SJSA1 (cell line): ENCODE measurements around the gene NRG2. TPM values are rescaled to one million over a fixed set of nuclear protein-coding genes. Genes with fewer than 3 reads are reported as not detected.

Experiments used
- DNase-seq, 2 experiments: peaks; one replicate each; pipeline ENCODE4 v3.0.0-alpha.2; 2015 to 2020; ENCODE audit warnings: low spot score in 2 of 2, low read depth in 1 of 2
- H3K27ac ChIP-seq: fragments of 250-450 bp; sonication (Bioruptor Pico); 2 replicates; pipeline ENCODE4 v1.5.1; 2020; ENCODE audit warnings: mild to moderate bottlenecking, moderate library complexity
- H3K27me3 ChIP-seq: fragments of 250-450 bp; sonication (Bioruptor Pico); replicated peaks from 2 replicates; pipeline ENCODE4 v1.5.1; 2020; ENCODE audit warnings: mild to moderate bottlenecking, moderate library complexity
- H3K36me3 ChIP-seq: fragments of 250-450 bp; sonication (Bioruptor Pico); 2 replicates; pipeline ENCODE4 v1.5.1; 2020; ENCODE audit warnings: mild to moderate bottlenecking
- H3K4me1 ChIP-seq: fragments of 250-450 bp; sonication (Bioruptor Pico); replicated peaks from 2 replicates; pipeline ENCODE4 v1.6.1; 2021; ENCODE audit warnings: mild to moderate bottlenecking
- H3K4me3 ChIP-seq: fragments of 250-450 bp; sonication (Bioruptor Pico); 2 replicates; pipeline ENCODE4 v1.5.1; 2020; ENCODE audit warnings: mild to moderate bottlenecking
- H3K9me3 ChIP-seq: fragments of 250-450 bp; sonication (Bioruptor Pico); replicated peaks from 2 replicates; pipeline ENCODE4 v1.5.1; 2020; ENCODE audit warnings: mild to moderate bottlenecking
- total RNA-seq: library from RNA; depleted of rRNA; stranded (reverse); fragments of >200 nt; shearing (Covaris generic); gene quantifications from 2 replicates; pipeline ENCODE4 v1.2.3, GENCODE V29; 2014; rRNA removed

NRG2 gene
- total RNA-seq, 1 experiment from 2014 or later = not detected

- DNase-seq = no peak
- Histone ChIP-seq H3K27ac (no peak overlapping the region), H3K4me3 (no peak overlapping the region), H3K27me3 (peaks cover 19% of the 10 kb centered on the region), H3K9me3 (no peaks in the 10 kb centered on the region), H3K36me3 (no peaks in the 10 kb centered on the region), H3K4me1 (no peaks in the 10 kb centered on the region)
These were observed 237.6 kb downstream of the NRG2 start for GRCh38 chr5:139805545-139805944.

- H3K4me1 ChIP-seq = no peaks in the 10 kb centered on the region
- no peak overlapping the region for H3K4me3 ChIP-seq
- H3K27ac ChIP-seq = no peak overlapping the region
- peaks cover 25% of the 10 kb centered on the region for H3K27me3 ChIP-seq
- no peak for DNase-seq
- no peaks in the 10 kb centered on the region for H3K9me3 ChIP-seq
- H3K36me3 ChIP-seq = no peaks in the 10 kb centered on the region
These were observed 238.2 kb downstream of the NRG2 start for GRCh38 chr5:139804800-139805397.

- DNase-seq = no peak
- H3K9me3 ChIP-seq = no peaks in the 10 kb centered on the region
- no peak overlapping the region for H3K4me3 ChIP-seq
- no peaks in the 10 kb centered on the region for H3K4me1 ChIP-seq
- H3K27ac ChIP-seq = no peak overlapping the region
- H3K27me3 ChIP-seq = peaks cover 33% of the 10 kb centered on the region
- H3K36me3 ChIP-seq = no peaks in the 10 kb centered on the region
These were observed 239.1 kb downstream of the NRG2 start for GRCh38 chr5:139803978-139804377.

GRCh38 chr5:139799359-139799758 is 243.7 kb downstream of the NRG2 start:
- no peaks in the 10 kb centered on the region for H3K9me3 ChIP-seq
- DNase-seq = no peak
- peaks cover 7% of the 10 kb centered on the region; the same call in 1 of the 2 replicates for H3K4me1 ChIP-seq
- peaks cover 79% of the 10 kb centered on the region for H3K27me3 ChIP-seq
- H3K4me3 ChIP-seq = no peak overlapping the region
- no peaks in the 10 kb centered on the region for H3K36me3 ChIP-seq
- H3K27ac ChIP-seq = no peak overlapping the region

GRCh38 chr5:139798883-139799282 is 244.2 kb downstream of the NRG2 start:
- DNase-seq = no peak
- Histone ChIP-seq H3K27me3 (peaks cover 81% of the 10 kb centered on the region), H3K4me3 (no peak overlapping the region), H3K9me3 (no peaks in the 10 kb centered on the region), H3K36me3 (no peaks in the 10 kb centered on the region), H3K27ac (no peak overlapping the region), H3K4me1 (peaks cover 7% of the 10 kb centered on the region; the same call in 1 of the 2 replicates)

- no peak for DNase-seq
- Histone ChIP-seq H3K27me3 (peaks cover 86% of the 10 kb centered on the region), H3K36me3 (no peaks in the 10 kb centered on the region)
These were observed 245.1 kb downstream of the NRG2 start for GRCh38 chr5:139797856-139798510.

GRCh38 chr5:139797335-139797734 is 245.8 kb downstream of the NRG2 start:
- Histone ChIP-seq H3K36me3 (no peaks in the 10 kb centered on the region), H3K27me3 (peaks cover 92% of the 10 kb centered on the region), H3K9me3 (no peaks in the 10 kb centered on the region), H3K4me3 (no peak overlapping the region), H3K27ac (no peak overlapping the region), H3K4me1 (peaks cover 7% of the 10 kb centered on the region; the same call in 1 of the 2 replicates)
- no peak for DNase-seq

More at GRCh38 chr5:139797856-139798510, 245.1 kb downstream of the NRG2 start:
- H3K4me3 ChIP-seq = no peak overlapping the region
- no peaks in the 10 kb centered on the region for H3K9me3 ChIP-seq
- no peak overlapping the region for H3K27ac ChIP-seq
- H3K4me1 ChIP-seq = peaks cover 7% of the 10 kb centered on the region; the same call in 1 of the 2 replicates

Other genes starting within 250 kb of the NRG2 start
- 0.03 and 0.28 TPM in 2 replicates for gene PSD2, start 247.5 kb downstream of the NRG2 start, total RNA-seq
- gene PURA, start 70.8 kb upstream of the NRG2 start, total RNA-seq = 13.3 and 16.7 TPM in 2 replicates
- 4.7 and 5.5 TPM in 2 replicates for gene IGIP, start 82.6 kb upstream of the NRG2 start, total RNA-seq
- 12.6 and 17.5 TPM in 2 replicates for gene CYSTM1, start 131.9 kb upstream of the NRG2 start, total RNA-seq